A549 (cell line): Measurements from ENCODE around the gene SCAMP2. TPM values are rescaled to one million over a fixed set of nuclear protein-coding genes. Genes with fewer than 3 reads are reported as not detected.
A peak's percentile ranks its signal among the peaks of the same experiment; 100 is the strongest.

Source experiments
- ATAC-seq, 2 experiments: fragments of 200-7000 bp in 1 of 2; fragments of >200 bp in 1 of 2; cut with Nextera tagmentation in 1 of 2; cut with Tn5 transposase in 1 of 2; 3 replicates each; pipeline versions ENCODE4 v1.8.0 to v1.9.1; 2018 to 2020; ENCODE audit warnings: mild to moderate bottlenecking in 1 of 2, moderate library complexity in 1 of 2
- CTCF ChIA-PET: fragments of 300-600 bp; sonication (Branson Sonifier 250); formaldehyde crosslinking; extraction: SDS; loops from one replicate; lab custom pipeline; 2021; ENCODE audit warnings: antibody characterized with exemption, inconsistent platforms; lab: Yijun Ruan, JAX
- POLR2A ChIA-PET: fragments of 350-600 bp; formaldehyde crosslinking; extraction: SDS; loops from one replicate; lab custom pipeline; 2021; ENCODE audit warnings: antibody characterized with exemption, inconsistent platforms; lab: Yijun Ruan, JAX
- DNase-seq, 2 experiments: peaks; one replicate each; pipeline versions ENCODE4 v3.0.0 to v3.0.0-alpha.2; 2011 to 2016; ENCODE audit warnings: low read depth in 1 of 2, low spot score in 1 of 2
- FAIRE-seq: peaks from 2 replicates; lab custom pipeline; 2011; peaks lifted over from hg19 to GRCh38; lab: Jason Lieb, UNC
- H3K27ac ChIP-seq, 2 experiments: fragments of >200 bp; sonication (Bioruptor Twin); formaldehyde crosslinking; 3 replicates each; pipeline ENCODE4 v1.5.1; 2016 to 2017
- H3K4me1 ChIP-seq: fragments of >200 bp; sonication (Bioruptor Twin); formaldehyde crosslinking; 3 replicates; pipeline ENCODE4 v1.6.1; 2016
- H3K4me2 ChIP-seq: fragments of >200 bp; sonication (Bioruptor Twin); formaldehyde crosslinking; 3 replicates; pipeline ENCODE4 v1.6.1; 2016
- H3K4me3 ChIP-seq: fragments of >200 bp; sonication (Bioruptor Twin); formaldehyde crosslinking; 3 replicates; pipeline ENCODE4 v1.5.1; 2016
- H3K9me3 ChIP-seq: fragments of >200 bp; sonication (Bioruptor Twin); formaldehyde crosslinking; 3 replicates; pipeline ENCODE4 v1.6.1; 2016
- BHLHE40 ChIP-seq: IDR thresholded peaks from 2 replicates; pipeline ENCODE4 v1.6.1; 2012; ENCODE audit warnings: low read depth, low read length, inconsistent platforms
- CHD4 ChIP-seq: fragments of 200-600 bp; sonication (generic); IDR thresholded peaks from 2 replicates; pipeline ENCODE4 v1.6.1; 2016; ENCODE audit warnings: antibody characterized with exemption, mild to moderate bottlenecking, borderline replicate concordance
- EHF ChIP-seq: fragments of 250-450 bp; sonication (Bioruptor Pico); IDR thresholded peaks from 2 replicates; pipeline ENCODE4 v1.5.0; 2020; ENCODE audit warnings: mild to moderate bottlenecking
- GATA3 ChIP-seq: IDR thresholded peaks from 2 replicates; pipeline ENCODE4 v1.6.1; 2012; ENCODE audit warnings: borderline replicate concordance
- HDAC2 ChIP-seq: fragments of 200-600 bp; sonication (generic); IDR thresholded peaks from 2 replicates; pipeline ENCODE4 v1.6.1; 2016
- HEYL ChIP-seq: fragments of 250-450 bp; sonication (Bioruptor Pico); IDR thresholded peaks from 2 replicates; pipeline ENCODE4 v1.8.0; 2021; ENCODE audit warnings: mild to moderate bottlenecking, moderate library complexity
- KDM1A ChIP-seq: fragments of 200-600 bp; sonication (generic); IDR thresholded peaks from 2 replicates; pipeline ENCODE4 v1.6.1; 2016; ENCODE audit warnings: low read depth, mild to moderate bottlenecking
- MAFK ChIP-seq: fragments of 450-650 bp; IDR thresholded peaks from 2 replicates; pipeline ENCODE4 v1.6.1; 2014; ENCODE audit not compliant: partially characterized antibody
- MYC ChIP-seq: IDR thresholded peaks from 2 replicates; pipeline ENCODE4 v1.6.1; 2012; ENCODE audit warnings: mild to moderate bottlenecking, inconsistent platforms, low read length, improper control_type of control experiment, borderline replicate concordance
- NFE2L2 ChIP-seq: fragments of 150-350 bp; conservative IDR thresholded peaks from 2 replicates; pipeline ENCODE4 v1.6.1; 2014; ENCODE audit warnings: low read length
- PHF8 ChIP-seq: fragments of 200-600 bp; sonication (generic); IDR thresholded peaks from 2 replicates; pipeline ENCODE4 v1.6.1; 2016; ENCODE audit warnings: low read depth, mild to moderate bottlenecking, antibody characterized with exemption, moderate library complexity, borderline replicate concordance
- RAD21 ChIP-seq, 2 experiments: fragments of >200 bp in 1 of 2; sonication (Bioruptor Twin) in 1 of 2; formaldehyde crosslinking in 1 of 2; IDR thresholded peaks in 1 of 2; conservative IDR thresholded peaks in 1 of 2; 2 replicates in 1 of 2; 3 replicates in 1 of 2; pipeline ENCODE4 v1.6.1; 2012 to 2018; ENCODE audit warnings: inconsistent platforms in 1 of 2
- RARB ChIP-seq: fragments of 250-450 bp; sonication (Bioruptor Pico); IDR thresholded peaks from 2 replicates; pipeline ENCODE4 v1.8.0; 2021; ENCODE audit warnings: mild to moderate bottlenecking, moderate library complexity
- SREBF2 ChIP-seq: fragments of 450-650 bp; IDR thresholded peaks from 2 replicates; pipeline ENCODE4 v1.6.1; 2014; ENCODE audit warnings: mild to moderate bottlenecking, moderate library complexity
- TFCP2L1 ChIP-seq: fragments of 250-450 bp; sonication (Bioruptor Pico); IDR thresholded peaks from 2 replicates; pipeline ENCODE4 v1.5.0; 2021; ENCODE audit warnings: mild to moderate bottlenecking
- ZFP36 ChIP-seq: fragments of 450-650 bp; IDR thresholded peaks from 2 replicates; pipeline ENCODE4 v1.6.1; 2014; ENCODE audit warnings: borderline replicate concordance; ENCODE audit not compliant: partially characterized antibody
- WGBS: methylation state at CpG from one replicate; pipeline ENCODE4 v1.1.6; 2017; ENCODE audit errors: missing lambda C conversion rate; 5-methylcytosine and 5-hydroxymethylcytosine counted together
- polyA plus RNA-seq, 4 experiments: library from polyadenylated mRNA; depleted of rRNA in 3 of 4; stranded (reverse); fragments of >200 nt; fragmentation: RNase III in 1 of 4; extraction: RNeasy Plus Mini Kit Qiagen cat#74134 plus additional on column Dnase treatment in 1 of 4; gene quantifications; 2 replicates in 3 of 4; 3 replicates in 1 of 4; pipeline ENCODE4 v1.2.3, GENCODE V29; 2011 to 2017
- TF ChIP-seq, protein P1 (sequence below): IDR thresholded peaks from 2 replicates; pipeline ENCODE4 v1.6.1; 2012
- TF ChIP-seq, protein P2 (sequence below): fragments of 200-600 bp; sonication (generic); IDR thresholded peaks from 2 replicates; pipeline ENCODE4 v1.6.1; 2016; ENCODE audit warnings: antibody characterized with exemption, mild to moderate bottlenecking, moderate library complexity
- TF ChIP-seq, protein P3 (sequence below): fragments of >200 bp; sonication (Bioruptor Twin); formaldehyde crosslinking; IDR thresholded peaks from 3 replicates; pipeline ENCODE4 v1.5.1; 2016
- TF ChIP-seq, protein P4 (sequence below): fragments of 150-350 bp; IDR thresholded peaks from 2 replicates; pipeline ENCODE4 v1.6.1; 2014; ENCODE audit warnings: low read depth, mild to moderate bottlenecking, low read length
- TF ChIP-seq, protein P5 (sequence below): fragments of >200 bp; sonication (Bioruptor Twin); formaldehyde crosslinking; IDR thresholded peaks from 2 replicates; pipeline ENCODE4 v1.6.1; 2016

The SCAMP2 gene
- polyA plus RNA-seq, 2 of the 4 experiments (the other 2 are of a cell fraction), result 41.5 to 128 TPM

DNA sequence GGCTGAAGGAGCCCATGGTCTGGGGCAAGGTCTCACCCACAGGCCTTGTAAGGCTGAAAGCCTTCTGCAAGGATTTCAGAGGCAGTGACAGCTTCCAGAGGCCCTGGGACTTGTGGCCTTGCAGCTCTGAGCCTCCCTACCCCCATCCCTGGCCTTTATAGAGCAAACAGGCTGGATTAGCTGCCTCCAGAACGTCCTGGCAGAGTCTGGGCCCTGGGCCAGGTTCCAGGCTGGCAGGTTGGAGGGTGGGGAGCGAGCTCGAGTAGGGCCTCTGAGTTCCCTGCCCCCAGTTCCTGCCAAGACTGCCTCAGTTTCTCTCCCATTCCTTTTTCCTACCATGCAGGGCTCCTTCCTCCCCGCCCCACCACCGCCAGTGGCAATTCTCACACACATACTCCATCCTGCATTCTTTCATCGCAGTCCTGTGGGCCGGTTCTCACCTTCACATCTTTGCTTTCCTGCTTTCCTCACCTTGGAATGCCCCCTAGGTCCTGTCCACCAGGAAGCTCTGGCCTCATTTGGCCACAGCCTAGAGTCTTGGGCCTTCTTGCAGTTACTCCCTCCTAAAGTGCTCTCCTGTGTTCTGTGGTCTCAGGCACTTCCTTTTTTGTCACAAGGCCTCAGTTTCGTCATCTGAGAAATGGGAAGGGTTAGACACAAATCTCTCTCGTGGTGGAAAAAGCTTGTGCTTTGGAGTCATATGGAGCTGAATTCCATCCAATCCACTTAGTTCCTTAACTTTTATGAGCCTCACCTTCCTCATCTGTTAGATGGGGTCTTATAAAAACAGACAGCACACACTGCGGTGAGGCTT lies 57.8 kb downstream of the SCAMP2 start:
- Histone ChIP-seq H3K9me3 (no peaks in the 10 kb centered on the region), H3K4me2 (no peak overlapping the region), H3K4me3 (no peak overlapping the region), H3K4me1 (peaks cover 14% of the 10 kb centered on the region), H3K27ac (no peak overlapping the region)
- no peak for DNase-seq
- 0 out of 2 replicates have a peak, but pooled peaks have one; percentile 35 for TF ChIP-seq KDM1A
- TF ChIP-seq GATA3, result no peak
- CTCF ChIA-PET, result interaction anchor here (65.6 to 66.7 kb wide), 2 partner anchors 4 to 24 kb away, joined by 1908 read pairs; partner anchors contain the start of genes CPLX3, CSK, LMAN1L and ULK3
- peak in 1 of 2 experiments; percentile 5; a peak in 1 of 6 replicates for ATAC-seq
- POLR2A ChIA-PET, result no interaction called here
- FAIRE-seq, result no peak
- 67% methylated on average over 10 of the region's 10 CpGs for WGBS

DNA sequence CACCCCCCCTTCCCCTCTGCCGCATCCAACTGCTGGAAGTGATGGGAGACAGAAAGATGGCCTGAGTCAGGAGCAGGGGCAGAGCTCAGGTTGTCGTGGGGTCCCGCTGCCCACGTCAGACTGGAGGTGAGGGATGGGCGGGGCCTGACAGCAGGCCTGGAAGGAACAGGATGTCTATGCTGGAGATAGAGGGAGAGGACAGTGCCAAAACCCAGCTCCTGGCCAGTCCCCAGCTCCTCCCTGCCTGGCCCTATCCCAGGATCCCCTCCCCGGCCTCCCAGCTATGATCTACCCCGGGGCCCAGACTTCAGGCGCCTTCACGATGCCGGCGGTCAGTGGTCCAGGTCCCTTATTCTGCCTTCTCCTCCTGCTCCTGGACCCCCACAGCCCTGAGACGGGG lies 60.6 kb downstream of the SCAMP2 start, which contains the start of gene LMAN1L:
Gene LMAN1L, plus strand, starts transcription at position 303 of the 400 bp plus-strand sequence. Its CDS starts 20 bp downstream, at position 323.
- Histone ChIP-seq H3K4me3 (no peak within 1 kb of the TSS), H3K4me1 (peaks cover 5% of the 10 kb centered on the region; the same call in 1 of the 3 replicates), H3K27ac (no peak within 1 kb of the TSS), H3K9me3 (no peaks in the 10 kb centered on the region), H3K4me2 (no peak within 1 kb of the TSS)
- TF ChIP-seq ZFP36, result no peak
- no peak for TF ChIP-seq TFCP2L1
- no peak for TF ChIP-seq NFE2L2
- no peak for TF ChIP-seq MYC
- TF ChIP-seq RARB (CRISPR knock-in tag), result no peak
- no peak for TF ChIP-seq MAFK
- no peak for TF ChIP-seq PHF8
- no peak for TF ChIP-seq HEYL (CRISPR knock-in tag)
- TF ChIP-seq, protein P1, sequence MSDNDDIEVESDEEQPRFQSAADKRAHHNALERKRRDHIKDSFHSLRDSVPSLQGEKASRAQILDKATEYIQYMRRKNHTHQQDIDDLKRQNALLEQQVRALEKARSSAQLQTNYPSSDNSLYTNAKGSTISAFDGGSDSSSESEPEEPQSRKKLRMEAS, result no peak
- TF ChIP-seq, protein P2, sequence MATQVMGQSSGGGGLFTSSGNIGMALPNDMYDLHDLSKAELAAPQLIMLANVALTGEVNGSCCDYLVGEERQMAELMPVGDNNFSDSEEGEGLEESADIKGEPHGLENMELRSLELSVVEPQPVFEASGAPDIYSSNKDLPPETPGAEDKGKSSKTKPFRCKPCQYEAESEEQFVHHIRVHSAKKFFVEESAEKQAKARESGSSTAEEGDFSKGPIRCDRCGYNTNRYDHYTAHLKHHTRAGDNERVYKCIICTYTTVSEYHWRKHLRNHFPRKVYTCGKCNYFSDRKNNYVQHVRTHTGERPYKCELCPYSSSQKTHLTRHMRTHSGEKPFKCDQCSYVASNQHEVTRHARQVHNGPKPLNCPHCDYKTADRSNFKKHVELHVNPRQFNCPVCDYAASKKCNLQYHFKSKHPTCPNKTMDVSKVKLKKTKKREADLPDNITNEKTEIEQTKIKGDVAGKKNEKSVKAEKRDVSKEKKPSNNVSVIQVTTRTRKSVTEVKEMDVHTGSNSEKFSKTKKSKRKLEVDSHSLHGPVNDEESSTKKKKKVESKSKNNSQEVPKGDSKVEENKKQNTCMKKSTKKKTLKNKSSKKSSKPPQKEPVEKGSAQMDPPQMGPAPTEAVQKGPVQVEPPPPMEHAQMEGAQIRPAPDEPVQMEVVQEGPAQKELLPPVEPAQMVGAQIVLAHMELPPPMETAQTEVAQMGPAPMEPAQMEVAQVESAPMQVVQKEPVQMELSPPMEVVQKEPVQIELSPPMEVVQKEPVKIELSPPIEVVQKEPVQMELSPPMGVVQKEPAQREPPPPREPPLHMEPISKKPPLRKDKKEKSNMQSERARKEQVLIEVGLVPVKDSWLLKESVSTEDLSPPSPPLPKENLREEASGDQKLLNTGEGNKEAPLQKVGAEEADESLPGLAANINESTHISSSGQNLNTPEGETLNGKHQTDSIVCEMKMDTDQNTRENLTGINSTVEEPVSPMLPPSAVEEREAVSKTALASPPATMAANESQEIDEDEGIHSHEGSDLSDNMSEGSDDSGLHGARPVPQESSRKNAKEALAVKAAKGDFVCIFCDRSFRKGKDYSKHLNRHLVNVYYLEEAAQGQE, result no peak
- TF ChIP-seq, protein P3, sequence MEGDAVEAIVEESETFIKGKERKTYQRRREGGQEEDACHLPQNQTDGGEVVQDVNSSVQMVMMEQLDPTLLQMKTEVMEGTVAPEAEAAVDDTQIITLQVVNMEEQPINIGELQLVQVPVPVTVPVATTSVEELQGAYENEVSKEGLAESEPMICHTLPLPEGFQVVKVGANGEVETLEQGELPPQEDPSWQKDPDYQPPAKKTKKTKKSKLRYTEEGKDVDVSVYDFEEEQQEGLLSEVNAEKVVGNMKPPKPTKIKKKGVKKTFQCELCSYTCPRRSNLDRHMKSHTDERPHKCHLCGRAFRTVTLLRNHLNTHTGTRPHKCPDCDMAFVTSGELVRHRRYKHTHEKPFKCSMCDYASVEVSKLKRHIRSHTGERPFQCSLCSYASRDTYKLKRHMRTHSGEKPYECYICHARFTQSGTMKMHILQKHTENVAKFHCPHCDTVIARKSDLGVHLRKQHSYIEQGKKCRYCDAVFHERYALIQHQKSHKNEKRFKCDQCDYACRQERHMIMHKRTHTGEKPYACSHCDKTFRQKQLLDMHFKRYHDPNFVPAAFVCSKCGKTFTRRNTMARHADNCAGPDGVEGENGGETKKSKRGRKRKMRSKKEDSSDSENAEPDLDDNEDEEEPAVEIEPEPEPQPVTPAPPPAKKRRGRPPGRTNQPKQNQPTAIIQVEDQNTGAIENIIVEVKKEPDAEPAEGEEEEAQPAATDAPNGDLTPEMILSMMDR, result no peak
- TF ChIP-seq, protein P4, sequence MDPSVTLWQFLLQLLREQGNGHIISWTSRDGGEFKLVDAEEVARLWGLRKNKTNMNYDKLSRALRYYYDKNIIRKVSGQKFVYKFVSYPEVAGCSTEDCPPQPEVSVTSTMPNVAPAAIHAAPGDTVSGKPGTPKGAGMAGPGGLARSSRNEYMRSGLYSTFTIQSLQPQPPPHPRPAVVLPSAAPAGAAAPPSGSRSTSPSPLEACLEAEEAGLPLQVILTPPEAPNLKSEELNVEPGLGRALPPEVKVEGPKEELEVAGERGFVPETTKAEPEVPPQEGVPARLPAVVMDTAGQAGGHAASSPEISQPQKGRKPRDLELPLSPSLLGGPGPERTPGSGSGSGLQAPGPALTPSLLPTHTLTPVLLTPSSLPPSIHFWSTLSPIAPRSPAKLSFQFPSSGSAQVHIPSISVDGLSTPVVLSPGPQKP, result no peak
- TF ChIP-seq, protein P5, sequence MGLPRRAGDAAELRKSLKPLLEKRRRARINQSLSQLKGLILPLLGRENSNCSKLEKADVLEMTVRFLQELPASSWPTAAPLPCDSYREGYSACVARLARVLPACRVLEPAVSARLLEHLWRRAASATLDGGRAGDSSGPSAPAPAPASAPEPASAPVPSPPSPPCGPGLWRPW, result no peak
- no peak for TF ChIP-seq GATA3
- no peak for TF ChIP-seq SREBF2
- TF ChIP-seq CHD4, result no peak
- TF ChIP-seq HDAC2, result no peak
- no peak for TF ChIP-seq EHF (CRISPR knock-in tag)
- TF ChIP-seq BHLHE40, result no peak
- no peak for TF ChIP-seq RAD21 (conservative IDR thresholded peaks at IDR 0.05 in 1 of 2, IDR thresholded peaks at IDR 0.05 in 1 of 2)
- WGBS, result 81% methylated on average over 12 of the region's 12 CpGs
- ATAC-seq, result no peak
- CTCF ChIA-PET, result interaction anchor here (65.6 to 66.7 kb wide), 2 partner anchors 6 to 22 kb away, joined by 1908 read pairs; partner anchors contain the start of genes CPLX3, CSK, LMAN1L and ULK3
- no peak for FAIRE-seq
- DNase-seq, result no peak
- POLR2A ChIA-PET, result no interaction called here
